OCI-LY3 (cell line): ENCODE data around the gene ASIP.

Experiments used
- CTCF ChIP-seq: fragments of 200-600, 300-600 bp; sonication (generic); IDR thresholded peaks from 2 replicates; pipeline ENCODE4 v1.5.1; 2014; ENCODE audit warnings: antibody characterized with exemption, low read length, low read depth
- EZH2phosphoT487 ChIP-seq: fragments of 200-600 bp; shearing (Covaris generic); IDR thresholded peaks from 2 replicates; pipeline ENCODE4 v1.6.1; 2018; ENCODE audit warnings: antibody characterized with exemption, mixed run types, low read depth

DNA sequence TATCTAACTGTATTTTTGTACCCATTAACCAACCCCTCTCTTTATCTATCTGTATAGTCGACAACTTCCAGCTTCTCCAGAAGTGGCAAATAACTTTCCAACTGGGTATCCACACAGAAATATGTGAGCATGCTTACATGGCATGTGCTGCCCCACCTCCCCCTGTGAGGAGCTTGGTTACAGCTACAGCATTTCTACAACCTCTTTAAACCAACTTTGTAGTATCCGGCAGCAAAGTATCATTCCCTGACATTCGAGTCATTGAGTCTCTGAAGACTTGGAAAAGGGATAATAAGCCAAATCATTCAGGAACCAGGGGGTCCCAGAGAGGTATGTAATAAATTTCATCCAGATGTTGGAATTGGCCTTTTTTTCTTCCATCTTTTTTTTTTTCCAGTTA, 48.2 kb upstream of the ASIP start:
- no peak for TF ChIP-seq CTCF
- TF ChIP-seq EZH2phosphoT487: no peak
